Left ventricle myocardium inferior (tissue), 1 donor: Measurements from ENCODE around the gene CACHD1. TPM values are rescaled to one million over a fixed set of nuclear protein-coding genes. Genes with fewer than 3 reads are reported as not detected.

Source experiments
- DNase-seq: peaks from one replicate; pipeline ENCODE4 v3.0.0-alpha.2; 2020
- H3K27ac ChIP-seq: fragments of 200-600 bp; replicated peaks from 2 replicates; pipeline ENCODE4 v1.8.0; 2021
- H3K27me3 ChIP-seq: fragments of 200-600 bp; 2 replicates; pipeline ENCODE4 v1.8.0; 2021; ENCODE audit warnings: low read depth
- H3K36me3 ChIP-seq: fragments of 200-600 bp; 2 replicates; pipeline ENCODE4 v1.8.0; 2021
- H3K4me1 ChIP-seq: fragments of 200-600 bp; 2 replicates; pipeline ENCODE4 v1.8.0; 2021
- H3K4me3 ChIP-seq: fragments of 200-600 bp; 2 replicates; pipeline ENCODE4 v1.8.0; 2021; ENCODE audit warnings: mild to moderate bottlenecking, moderate library complexity
- H3K9me3 ChIP-seq: fragments of 200-600 bp; replicated peaks from 2 replicates; pipeline ENCODE4 v1.8.0; 2021
- intact Hi-C: fragments of 100-400 bp; cut with micrococcal nuclease; formaldehyde crosslinking; loops from one replicate; pipeline ENCODE4 v1.11.0; 2022
- total RNA-seq: library from RNA; stranded (reverse); fragmentation: NEBNext Ultra II Directional; extraction: Animal tissue kit (Norgen Biotek cat#: 25700); gene quantifications from one replicate; pipeline ENCODE4 v1.2.1, GENCODE V29; 2021
- TF ChIP-seq, protein P1 (sequence below): fragments of 200-600 bp; IDR thresholded peaks from 2 replicates; pipeline ENCODE4 v1.8.0; 2021; ENCODE audit warnings: antibody characterized with exemption, mild to moderate bottlenecking, borderline replicate concordance
- donor health status: DM: no; HTN: yes; CAD: no; lungs with severe emphysema.

CACHD1 gene
- total RNA-seq, 1 donor from 2014 or later: 2.7 TPM

- TF ChIP-seq, protein P1, sequence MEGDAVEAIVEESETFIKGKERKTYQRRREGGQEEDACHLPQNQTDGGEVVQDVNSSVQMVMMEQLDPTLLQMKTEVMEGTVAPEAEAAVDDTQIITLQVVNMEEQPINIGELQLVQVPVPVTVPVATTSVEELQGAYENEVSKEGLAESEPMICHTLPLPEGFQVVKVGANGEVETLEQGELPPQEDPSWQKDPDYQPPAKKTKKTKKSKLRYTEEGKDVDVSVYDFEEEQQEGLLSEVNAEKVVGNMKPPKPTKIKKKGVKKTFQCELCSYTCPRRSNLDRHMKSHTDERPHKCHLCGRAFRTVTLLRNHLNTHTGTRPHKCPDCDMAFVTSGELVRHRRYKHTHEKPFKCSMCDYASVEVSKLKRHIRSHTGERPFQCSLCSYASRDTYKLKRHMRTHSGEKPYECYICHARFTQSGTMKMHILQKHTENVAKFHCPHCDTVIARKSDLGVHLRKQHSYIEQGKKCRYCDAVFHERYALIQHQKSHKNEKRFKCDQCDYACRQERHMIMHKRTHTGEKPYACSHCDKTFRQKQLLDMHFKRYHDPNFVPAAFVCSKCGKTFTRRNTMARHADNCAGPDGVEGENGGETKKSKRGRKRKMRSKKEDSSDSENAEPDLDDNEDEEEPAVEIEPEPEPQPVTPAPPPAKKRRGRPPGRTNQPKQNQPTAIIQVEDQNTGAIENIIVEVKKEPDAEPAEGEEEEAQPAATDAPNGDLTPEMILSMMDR: no peak
- DNase-seq: no peak
- no peaks in the 10 kb centered on the region for H3K36me3 ChIP-seq
- H3K4me1 ChIP-seq: peaks cover 73% of the 10 kb centered on the region
- no peak overlapping the region for H3K4me3 ChIP-seq
- H3K9me3 ChIP-seq: no peaks in the 10 kb centered on the region
- H3K27ac ChIP-seq: no peak overlapping the region
- intact Hi-C loops: no loop called here
- no peaks in the 10 kb centered on the region for H3K27me3 ChIP-seq
These were observed 47.1 kb downstream of the CACHD1 start for GRCh38 chr1:64516803-64517568.

DNA sequence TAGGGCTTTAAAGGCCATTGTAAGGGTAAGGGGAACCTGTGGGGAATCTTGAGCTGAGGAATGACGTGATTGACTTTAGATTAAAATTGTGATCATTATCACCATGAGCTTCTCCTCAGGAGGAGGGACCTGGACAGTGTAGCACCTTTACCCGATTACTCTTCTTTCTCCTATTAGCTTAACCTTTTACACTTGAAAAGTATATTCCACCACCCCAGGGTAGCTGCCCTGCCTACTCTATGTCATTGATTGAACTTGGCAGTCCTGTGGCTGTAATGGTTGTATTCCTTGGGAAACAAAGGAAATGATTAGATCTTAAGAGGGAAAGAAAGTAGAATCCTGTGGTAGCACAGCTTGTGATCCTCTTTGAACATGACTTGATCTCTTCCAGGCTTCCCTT is 47.7 kb downstream of the CACHD1 start:
- no peak overlapping the region for H3K4me3 ChIP-seq
- H3K4me1 ChIP-seq: peaks cover 66% of the 10 kb centered on the region
- H3K36me3 ChIP-seq: no peaks in the 10 kb centered on the region
- no peak overlapping the region for H3K27ac ChIP-seq
- H3K9me3 ChIP-seq: no peaks in the 10 kb centered on the region
- H3K27me3 ChIP-seq: no peaks in the 10 kb centered on the region
- TF ChIP-seq, protein P1: no peak
- DNase-seq: no peak
- intact Hi-C loops: no loop called here

DNA sequence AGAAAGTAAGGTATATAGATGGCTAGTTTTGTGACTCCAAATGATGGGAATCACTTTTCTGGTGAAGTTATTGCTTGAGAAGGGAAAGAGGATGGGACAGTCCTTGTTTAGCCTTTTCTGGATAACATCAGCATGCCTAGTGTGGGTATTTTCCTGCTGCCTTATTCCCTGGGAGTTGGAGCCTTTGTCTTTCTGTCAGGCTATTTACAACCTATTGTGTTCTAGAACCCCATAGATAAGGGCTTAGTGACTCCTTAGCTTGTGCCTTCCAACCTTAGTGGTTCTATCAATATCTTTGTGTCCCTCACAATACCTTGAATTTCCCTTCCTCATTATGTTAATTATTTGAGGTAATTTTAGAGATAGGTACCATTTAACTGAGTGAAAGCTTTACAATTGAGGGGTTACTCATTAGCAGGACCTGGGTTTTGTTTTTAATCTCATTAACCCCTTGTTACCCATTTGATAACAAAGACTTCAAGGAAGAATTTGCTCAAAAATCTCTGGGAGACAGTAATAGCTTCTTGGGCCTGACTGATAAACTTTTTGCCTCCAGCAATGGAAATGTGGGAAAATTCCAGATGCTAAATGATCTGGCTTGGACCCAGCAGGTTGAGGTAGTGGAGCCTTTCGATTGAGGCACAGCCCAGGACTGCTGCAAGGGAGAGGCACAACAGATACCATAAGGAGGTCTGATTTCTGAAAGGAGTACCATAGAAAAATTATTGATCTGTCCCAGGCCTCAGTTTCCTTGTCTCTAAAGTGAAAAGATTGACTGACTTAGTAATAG is 49.0 kb downstream of the CACHD1 start:
- H3K27me3 ChIP-seq: no peaks in the 10 kb centered on the region
- intact Hi-C loops: no loop called here
- TF ChIP-seq, protein P1: no peak
- H3K4me3 ChIP-seq: no peak overlapping the region
- H3K27ac ChIP-seq: no peak overlapping the region
- DNase-seq: no peak
- no peaks in the 10 kb centered on the region for H3K9me3 ChIP-seq
- peaks cover 54% of the 10 kb centered on the region for H3K4me1 ChIP-seq
- H3K36me3 ChIP-seq: no peaks in the 10 kb centered on the region

- TF ChIP-seq, protein P1: no peak
- H3K9me3 ChIP-seq: no peaks in the 10 kb centered on the region
- no peak for DNase-seq
- H3K27ac ChIP-seq: no peak overlapping the region
- H3K4me3 ChIP-seq: no peak overlapping the region
- H3K36me3 ChIP-seq: no peaks in the 10 kb centered on the region
- intact Hi-C loops: no loop called here
- H3K27me3 ChIP-seq: no peaks in the 10 kb centered on the region
- H3K4me1 ChIP-seq: peaks cover 47% of the 10 kb centered on the region
These were observed 50.0 kb downstream of the CACHD1 start for GRCh38 chr1:64519901-64520300.

DNA sequence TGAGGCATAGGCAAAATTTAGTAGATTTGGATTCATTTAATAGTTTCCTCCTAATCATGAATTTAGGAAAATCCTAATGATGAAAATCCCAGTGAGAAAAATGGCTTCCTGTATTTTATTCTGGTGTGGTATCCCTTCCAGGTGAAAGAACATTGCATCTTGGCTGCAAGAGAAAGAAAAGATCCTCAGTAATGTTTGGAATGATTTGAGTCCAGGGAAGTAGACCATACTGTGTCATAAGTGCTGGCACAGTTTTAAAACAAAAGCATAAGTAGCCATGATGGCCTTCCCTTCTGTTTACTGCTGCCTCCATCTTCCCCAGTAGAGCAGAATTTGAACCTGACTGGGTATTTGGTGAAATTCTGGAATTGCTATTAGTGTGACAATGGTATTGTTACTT is 52.8 kb downstream of the CACHD1 start:
- Histone ChIP-seq H3K27me3 (no peaks in the 10 kb centered on the region), H3K9me3 (no peaks in the 10 kb centered on the region), H3K27ac (no peak overlapping the region), H3K4me3 (no peak overlapping the region), H3K36me3 (no peaks in the 10 kb centered on the region), H3K4me1 (peaks cover 30% of the 10 kb centered on the region)
- intact Hi-C loops: no loop called here
- no peak for DNase-seq
- TF ChIP-seq, protein P1: no peak
